HepG2 (cell line): ENCODE results near the gene TUBGCP6. TPM values are rescaled to one million over a fixed set of nuclear protein-coding genes. Genes with fewer than 3 reads are reported as not detected.

ENCODE experiments used
- BRCA1 ChIP-seq: sonication (generic); formaldehyde crosslinking; IDR thresholded peaks from 2 replicates; pipeline ENCODE4 v1.4.0; 2020; ENCODE audit warnings: missing genetic modification reagents
- CERS6 ChIP-seq: sonication (generic); formaldehyde crosslinking; IDR thresholded peaks from 2 replicates; pipeline ENCODE4 v1.5.0; 2020; ENCODE audit warnings: missing genetic modification reagents
- EHMT2 ChIP-seq: fragments of 200-600 bp; sonication (generic); IDR thresholded peaks from 2 replicates; pipeline ENCODE4 v1.7.0; 2017; ENCODE audit warnings: antibody characterized with exemption, low read depth, low read length, borderline replicate concordance
- FUBP1 ChIP-seq: sonication (generic); formaldehyde crosslinking; IDR thresholded peaks from 2 replicates; pipeline ENCODE4 v1.5.1; 2020; ENCODE audit warnings: missing genetic modification reagents, mild to moderate bottlenecking, borderline replicate concordance
- GMEB1 ChIP-seq: sonication (generic); formaldehyde crosslinking; IDR thresholded peaks from 2 replicates; pipeline ENCODE4 v1.5.1; 2020; ENCODE audit warnings: missing genetic modification reagents, mild to moderate bottlenecking, borderline replicate concordance
- REXO4 ChIP-seq: sonication (generic); formaldehyde crosslinking; IDR thresholded peaks from 2 replicates; pipeline ENCODE4 v1.8.0; 2022; ENCODE audit warnings: missing genetic modification reagents, mild to moderate bottlenecking, borderline replicate concordance
- ZFP1 ChIP-seq: IDR thresholded peaks from 2 replicates; pipeline ENCODE4 v1.6.1; 2016
- ZHX2 ChIP-seq, 2 experiments: sonication (generic) in 1 of 2; formaldehyde crosslinking in 1 of 2; IDR thresholded peaks; 2 replicates each; pipeline versions ENCODE4 v1.6.1 to v1.9.0; 2014 to 2022; ENCODE audit warnings: antibody characterized with exemption in 1 of 2, borderline replicate concordance in 1 of 2, inconsistent platforms in 1 of 2, low read depth in 1 of 2, missing genetic modification reagents in 1 of 2
- ZNF800 ChIP-seq: sonication (generic); formaldehyde crosslinking; IDR thresholded peaks from 2 replicates; pipeline ENCODE4 v1.4.0; 2020; ENCODE audit warnings: missing genetic modification reagents
- ZNF850 ChIP-seq: sonication (generic); formaldehyde crosslinking; conservative IDR thresholded peaks from 2 replicates; pipeline ENCODE4 v1.9.0; 2021; ENCODE audit warnings: mild to moderate bottlenecking, missing genetic modification reagents
- ZUFSP ChIP-seq: sonication (generic); formaldehyde crosslinking; IDR thresholded peaks from 2 replicates; pipeline ENCODE4 v1.9.0; 2021; ENCODE audit warnings: missing genetic modification reagents, mild to moderate bottlenecking, borderline replicate concordance
- polyA plus RNA-seq, 8 experiments: library from polyadenylated mRNA; depleted of rRNA in 3 of 8; stranded (reverse) in 7 of 8; unstranded in 1 of 8; fragments of >200 nt; fragmentation: Illumina TruSeq in 4 of 8; extraction: Trizol in 4 of 8; gene quantifications; 2 replicates each; pipeline versions ENCODE4 v1.2.1 to v1.2.3, GENCODE V29; 2011 to 2016; ENCODE audit warnings: low read depth in 4 of 8, missing spikeins in 1 of 8, mixed read lengths in 1 of 8; ENCODE audit not compliant: insufficient read depth in 1 of 8
- total RNA-seq, 5 experiments: library from RNA; depleted of rRNA; stranded (reverse); fragments of >200 nt; fragmentation: Illumina TruSeq; extraction: Trizol; gene quantifications; 2 replicates each; pipeline ENCODE4 v1.2.3, GENCODE V29; 2016; ENCODE audit warnings: low read depth in 1 of 5

Gene TUBGCP6
- total and polyA plus RNA-seq, 2 of the 13 experiments (the other 11 are each of a cell fraction or from before 2014, with no cell fraction given) = 14.6 to 15.7 TPM

GRCh38 chr22:50252082-50253045 is 7.5 kb upstream of the TUBGCP6 start (continued):
- TF ChIP-seq ZHX2 (IDR thresholded peaks at IDR 0.05; ENCODE audit: low read depth) (no peak), ZHX2 (CRISPR knock-in tag; IDR thresholded peaks at IDR 0.05; ENCODE audit: borderline replicate concordance) (no peak), ZNF800 (0 out of 2 replicates have a peak, but pooled peaks have one; percentile 40), ZUFSP (CRISPR knock-in tag) (no peak), EHMT2 (no peak), ZNF850 (CRISPR knock-in tag) (no peak), REXO4 (CRISPR knock-in tag) (no peak), FUBP1 (CRISPR knock-in tag) (no peak), GMEB1 (CRISPR knock-in tag) (no peak), BRCA1 (no peak), ZFP1 (CRISPR knock-in tag) (no peak), CERS6 (CRISPR knock-in tag) (no peak)
